IMR-90 (cell line): ENCODE data around the gene IRAK1. TPM values are rescaled to one million over a fixed set of nuclear protein-coding genes. Genes with fewer than 3 reads are reported as not detected.

ENCODE experiments used
- ATAC-seq: fragments of 200-7000 bp; cut with Tn5 transposase; 2 replicates; pipeline ENCODE4 v1.9.1; 2020; ENCODE audit warnings: low read depth, mild to moderate bottlenecking, moderate library complexity
- BruUV-seq: library from RNA; stranded (reverse); fragments of 400-500 nt; replicated peaks from 2 replicates; lab custom pipeline; 2021; lab: Mats Ljungman, UMichigan
- CTCF ChIA-PET: fragments of 300-600 bp; formaldehyde crosslinking; extraction: SDS; loops from one replicate; lab custom pipeline; 2021; ENCODE audit warnings: antibody characterized with exemption; lab: Yijun Ruan, JAX
- POLR2A ChIA-PET: fragments of 300-600 bp; sonication (Branson Sonifier 250); formaldehyde crosslinking; loops from one replicate; lab custom pipeline; 2022; ENCODE audit warnings: antibody characterized with exemption; ENCODE audit not compliant: unreplicated experiment; lab: Charles Lee
- DNase-seq: peaks from one replicate; pipeline ENCODE4 v3.0.0; 2013
- H2AFZ ChIP-seq: replicated peaks from 2 replicates; pipeline ENCODE3; 2013; ENCODE audit warnings: low read length, mild to moderate bottlenecking; ENCODE audit not compliant: poor library complexity
- H2AK5ac ChIP-seq: 2 replicates; pipeline ENCODE4 v1.6.1; 2013; ENCODE audit warnings: low read depth, low read length, inconsistent platforms
- H2AK9ac ChIP-seq: replicated peaks from 2 replicates; pipeline ENCODE3; 2013; ENCODE audit warnings: mild to moderate bottlenecking, low read depth, low read length, moderate library complexity; ENCODE audit not compliant: poor library complexity
- H2BK120ac ChIP-seq: 2 replicates; pipeline ENCODE4 v1.6.1; 2013; ENCODE audit warnings: low read depth, low read length, inconsistent platforms
- H2BK15ac ChIP-seq: 3 replicates; pipeline ENCODE4 v1.6.1; 2013; ENCODE audit warnings: low read depth, low read length, inconsistent platforms
- H2BK20ac ChIP-seq: 2 replicates; pipeline ENCODE4 v1.6.1; 2013; ENCODE audit warnings: low read depth, mild to moderate bottlenecking, inconsistent platforms, low read length, moderate library complexity
- H2BK5ac ChIP-seq: 2 replicates; pipeline ENCODE4 v1.6.1; 2013; ENCODE audit warnings: mild to moderate bottlenecking, low read depth, low read length, inconsistent platforms; ENCODE audit not compliant: poor library complexity, severe bottlenecking
- H3K14ac ChIP-seq: replicated peaks from 2 replicates; pipeline ENCODE4 v1.6.1; 2013; ENCODE audit warnings: low read depth, low read length, inconsistent platforms
- H3K18ac ChIP-seq: 2 replicates; pipeline ENCODE4 v1.6.1; 2013; ENCODE audit warnings: low read depth, low read length, control low read depth
- H3K23ac ChIP-seq: 2 replicates; pipeline ENCODE4 v1.6.1; 2013; ENCODE audit warnings: low read depth, low read length, inconsistent platforms
- H3K27ac ChIP-seq: 2 replicates; pipeline ENCODE4 v1.5.1; 2013; ENCODE audit warnings: mild to moderate bottlenecking, control low read depth, low read length; ENCODE audit not compliant: insufficient read depth
- H3K27me3 ChIP-seq: 2 replicates; pipeline ENCODE4 v1.6.1; 2013; ENCODE audit warnings: low read length; ENCODE audit not compliant: control insufficient read depth, insufficient read depth
- H3K36me3 ChIP-seq: 2 replicates; pipeline ENCODE4 v1.6.1; 2013; ENCODE audit warnings: low read length, mixed read lengths; ENCODE audit not compliant: control insufficient read depth, insufficient read depth
- H3K4ac ChIP-seq: 2 replicates; pipeline ENCODE4 v1.6.1; 2013; ENCODE audit warnings: low read depth, low read length, inconsistent platforms
- H3K4me1 ChIP-seq: 2 replicates; pipeline ENCODE4 v1.6.1; 2013; ENCODE audit warnings: low read length, mixed read lengths; ENCODE audit not compliant: control insufficient read depth, insufficient read depth
- H3K4me2 ChIP-seq: 2 replicates; pipeline ENCODE4 v1.6.1; 2013; ENCODE audit warnings: low read depth, mild to moderate bottlenecking, control low read depth, low read length, moderate library complexity
- H3K4me3 ChIP-seq: 2 replicates; pipeline ENCODE4 v1.5.1; 2013; ENCODE audit warnings: low read depth, mild to moderate bottlenecking, control low read depth, low read length, moderate library complexity; ENCODE audit not compliant: insufficient read depth
- H3K56ac ChIP-seq: 2 replicates; pipeline ENCODE4 v1.6.1; 2013; ENCODE audit warnings: low read length, inconsistent platforms; ENCODE audit not compliant: insufficient read depth; ENCODE audit errors: extremely low read depth
- H3K79me1 ChIP-seq, 2 experiments: 2 replicates each; pipeline ENCODE4 v1.6.1; 2013; ENCODE audit warnings: low read length in 2 of 2, inconsistent platforms in 1 of 2, low read depth in 1 of 2
- H3K9ac ChIP-seq: 2 replicates; pipeline ENCODE4 v1.6.1; 2013; ENCODE audit warnings: low read depth, low read length, control low read depth
- H3K9me1 ChIP-seq: 2 replicates; pipeline ENCODE4 v1.6.1; 2013; ENCODE audit warnings: low read length, inconsistent platforms; ENCODE audit not compliant: insufficient read depth
- H3K9me3 ChIP-seq: 2 replicates; pipeline ENCODE4 v1.6.1; 2013; ENCODE audit warnings: low read length; ENCODE audit not compliant: control insufficient read depth, insufficient read depth
- H4K20me1 ChIP-seq: 2 replicates; pipeline ENCODE4 v1.6.1; 2013; ENCODE audit warnings: low read length, inconsistent platforms; ENCODE audit not compliant: insufficient read depth
- H4K5ac ChIP-seq: 2 replicates; pipeline ENCODE4 v1.6.1; 2013; ENCODE audit warnings: mild to moderate bottlenecking, low read depth, low read length, control low read depth
- H4K8ac ChIP-seq, 2 experiments: 2 replicates each; pipeline ENCODE4 v1.6.1; 2013; ENCODE audit warnings: low read depth in 2 of 2, low read length in 2 of 2, control low read depth in 1 of 2, inconsistent platforms in 1 of 2
- H4K91ac ChIP-seq: 2 replicates; pipeline ENCODE4 v1.6.1; 2013; ENCODE audit warnings: low read depth, low read length, inconsistent platforms; ENCODE audit not compliant: insufficient read depth
- BHLHE40 ChIP-seq: fragments of 150-350 bp; IDR thresholded peaks from 2 replicates; pipeline ENCODE4 v1.6.1; 2016; ENCODE audit warnings: mild to moderate bottlenecking, low read depth, low read length
- CEBPB ChIP-seq: IDR thresholded peaks from 2 replicates; pipeline ENCODE4 v1.6.1; 2012; ENCODE audit warnings: low read depth, low read length, improper control_type of control experiment
- CHD1 ChIP-seq: IDR thresholded peaks from 2 replicates; pipeline ENCODE4 v1.6.1; 2012; ENCODE audit warnings: low read depth, low read length, improper control_type of control experiment
- FOS ChIP-seq: fragments of 150-350 bp; IDR thresholded peaks from 2 replicates; pipeline ENCODE4 v1.6.1; 2016; ENCODE audit warnings: low read depth, low read length
- MAFK ChIP-seq: IDR thresholded peaks from 2 replicates; pipeline ENCODE4 v1.6.1; 2012; ENCODE audit warnings: low read depth, low read length, improper control_type of control experiment
- MAZ ChIP-seq: IDR thresholded peaks from 2 replicates; pipeline ENCODE4 v1.6.1; 2012; ENCODE audit warnings: low read depth, mild to moderate bottlenecking, low read length, improper control_type of control experiment, moderate library complexity, borderline replicate concordance
- MXI1 ChIP-seq: IDR thresholded peaks from 2 replicates; pipeline ENCODE4 v1.6.1; 2012; ENCODE audit warnings: low read depth, mild to moderate bottlenecking, low read length, moderate library complexity, borderline replicate concordance
- NFE2L2 ChIP-seq: fragments of 150-350 bp; IDR thresholded peaks from 2 replicates; pipeline ENCODE4 v1.6.1; 2016; ENCODE audit warnings: low read depth, mild to moderate bottlenecking, low read length
- POLR2A ChIP-seq: IDR thresholded peaks from 2 replicates; pipeline ENCODE4 v1.6.1; 2012; ENCODE audit warnings: mild to moderate bottlenecking, low read depth, low read length
- RAD21 ChIP-seq: IDR thresholded peaks from 2 replicates; pipeline ENCODE4 v1.6.1; 2012; ENCODE audit warnings: low read length, improper control_type of control experiment
- RCOR1 ChIP-seq: IDR thresholded peaks from 2 replicates; pipeline ENCODE4 v1.6.1; 2012; ENCODE audit warnings: mild to moderate bottlenecking, low read length, improper control_type of control experiment; ENCODE audit not compliant: insufficient replicate concordance
- RFX5 ChIP-seq: IDR thresholded peaks from 2 replicates; pipeline ENCODE4 v1.8.0; 2012; ENCODE audit warnings: low read depth, mild to moderate bottlenecking, low read length, moderate library complexity
- SMC3 ChIP-seq: fragments of 150-350 bp; IDR thresholded peaks from 2 replicates; pipeline ENCODE4 v1.6.1; 2016; ENCODE audit warnings: low read depth, mild to moderate bottlenecking, antibody characterized with exemption, low read length, moderate library complexity
- WGBS, 2 experiments: methylation state at CpG; one replicate each; pipeline versions ENCODE4 v1.1.5 to v1.1.7; 2013; ENCODE audit warnings: missing lambda C conversion rate in 2 of 2; ENCODE audit not compliant: insufficient read length in 1 of 2; ENCODE audit errors: extremely low coverage in 2 of 2; 5-methylcytosine and 5-hydroxymethylcytosine counted together
- dilution Hi-C: fragments of 300-500 bp; cut with HindIII; formaldehyde crosslinking; loops from one replicate; pipeline ENCODE4 v1.14.3; 2018; ENCODE audit warnings: low sequenced_read_pairs; ENCODE audit not compliant: unreplicated experiment
- in situ Hi-C: fragments of 300-500 bp; cut with MboI; formaldehyde crosslinking; loops from 3 replicates; pipeline ENCODE4 v1.14.3; 2019; ENCODE audit warnings: low sequenced_read_pairs, inconsistent platforms, mixed read lengths
- intact Hi-C: fragments of 100-400 bp; cut with micrococcal nuclease; formaldehyde crosslinking; loops from 2 replicates; pipeline ENCODE4 v1.10.0; 2022
- polyA plus RNA-seq, 3 experiments: library from polyadenylated mRNA; depleted of rRNA; stranded (reverse); fragments of >200 nt; gene quantifications; 2 replicates each; pipeline ENCODE4 v1.2.3, GENCODE V29; 2012; ENCODE audit warnings: low replicate concordance in 1 of 3
- total RNA-seq: library from RNA; depleted of rRNA; stranded (reverse); fragments of >200 nt; gene quantifications from 2 replicates; pipeline ENCODE4 v1.2.3, GENCODE V29; 2012
- TF ChIP-seq, protein P1 (sequence below): fragments of 150-350 bp; IDR thresholded peaks from 2 replicates; pipeline ENCODE4 v1.6.1; 2016; ENCODE audit warnings: low read depth, mild to moderate bottlenecking, low read length, moderate library complexity, borderline replicate concordance
- TF ChIP-seq, protein P2 (sequence below): conservative IDR thresholded peaks from 2 replicates; pipeline ENCODE4 v1.5.1; 2012; ENCODE audit warnings: mild to moderate bottlenecking, low read depth, low read length, improper control_type of control experiment
- TF ChIP-seq, protein P3 (sequence below): fragments of 150-350 bp; IDR thresholded peaks from 2 replicates; pipeline ENCODE4 v1.6.1; 2017; ENCODE audit warnings: mild to moderate bottlenecking, antibody characterized with exemption, low read length, low read depth

The IRAK1 gene
- total and polyA plus RNA-seq, 2 of the 4 experiments (the other 2 are of a cell fraction), result 33.3 to 50.2 TPM

DNA sequence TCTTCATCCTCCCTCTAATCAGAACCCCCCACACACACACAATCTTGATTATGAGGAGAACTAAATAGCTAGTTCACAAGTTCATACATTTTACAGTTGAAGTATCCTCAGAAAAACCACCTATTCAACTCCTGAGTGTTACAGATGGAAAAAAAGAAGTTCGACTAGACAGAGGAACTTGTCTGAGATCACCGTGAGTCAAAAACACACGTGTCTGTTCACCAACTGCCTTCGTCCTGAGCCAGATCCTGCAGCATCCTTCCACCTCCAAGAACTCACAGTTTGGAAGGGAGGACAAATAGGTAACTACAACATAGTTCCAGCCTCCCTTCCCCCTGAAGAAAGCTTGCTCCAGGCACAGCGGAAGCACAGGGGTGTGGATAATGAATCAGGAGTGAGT, 19.0 kb upstream of the IRAK1 start:
- Histone ChIP-seq H3K27ac (no peak overlapping the region), H3K9me1 (peaks cover 13% of the 10 kb centered on the region), H2BK5ac (no peak overlapping the region), H4K20me1 (peaks cover 31% of the 10 kb centered on the region), H2BK15ac (no peak overlapping the region), H2BK20ac (no peak overlapping the region), H4K91ac (no peak overlapping the region), H3K14ac (no peak overlapping the region), H2AFZ (no peak overlapping the region), H3K4ac (no peak overlapping the region), H3K4me1 (peaks cover 19% of the 10 kb centered on the region), H3K27me3 (no peaks in the 10 kb centered on the region), H3K23ac (no peak overlapping the region), H2AK9ac (no peak overlapping the region), H3K9me3 (no peaks in the 10 kb centered on the region), H4K8ac (no peak overlapping the region), H2AK5ac (no peak overlapping the region), H3K56ac (no peak overlapping the region), H3K36me3 (peaks cover 2% of the 10 kb centered on the region; the same call in 1 of the 2 replicates), H3K18ac (no peak overlapping the region), H3K79me1 (peaks cover 10 to 60% of the 10 kb centered on the region in 2 experiments), H3K9ac (no peak overlapping the region), H3K4me3 (no peak overlapping the region), H2BK120ac (no peak overlapping the region), H3K4me2 (no peak overlapping the region), H4K5ac (no peak overlapping the region)
- intact Hi-C loops (no loop called here), in situ Hi-C loops (no loop called here), dilution Hi-C loops (no loop called here)
- no TSS peak for BruUV-seq
- ATAC-seq (no peak), DNase-seq (no peak)
- ChIA-PET CTCF (no interaction called here), POLR2A (no interaction called here)
- no CpG with 5 or more reads among the region's 5 CpGs for WGBS, 2 experiments
- no peak for TF ChIP-seq MAFK
- TF ChIP-seq RCOR1, result no peak
- TF ChIP-seq MAZ, result no peak
- TF ChIP-seq POLR2A, result no peak
- no peak for TF ChIP-seq RFX5
- TF ChIP-seq FOS, result no peak
- TF ChIP-seq, protein P1, sequence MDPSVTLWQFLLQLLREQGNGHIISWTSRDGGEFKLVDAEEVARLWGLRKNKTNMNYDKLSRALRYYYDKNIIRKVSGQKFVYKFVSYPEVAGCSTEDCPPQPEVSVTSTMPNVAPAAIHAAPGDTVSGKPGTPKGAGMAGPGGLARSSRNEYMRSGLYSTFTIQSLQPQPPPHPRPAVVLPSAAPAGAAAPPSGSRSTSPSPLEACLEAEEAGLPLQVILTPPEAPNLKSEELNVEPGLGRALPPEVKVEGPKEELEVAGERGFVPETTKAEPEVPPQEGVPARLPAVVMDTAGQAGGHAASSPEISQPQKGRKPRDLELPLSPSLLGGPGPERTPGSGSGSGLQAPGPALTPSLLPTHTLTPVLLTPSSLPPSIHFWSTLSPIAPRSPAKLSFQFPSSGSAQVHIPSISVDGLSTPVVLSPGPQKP, result no peak
- no peak for TF ChIP-seq MXI1
- TF ChIP-seq SMC3, result no peak
- no peak for TF ChIP-seq BHLHE40
- TF ChIP-seq CEBPB, result no peak
- TF ChIP-seq RAD21, result no peak
- TF ChIP-seq CHD1, result no peak
- TF ChIP-seq, protein P2, sequence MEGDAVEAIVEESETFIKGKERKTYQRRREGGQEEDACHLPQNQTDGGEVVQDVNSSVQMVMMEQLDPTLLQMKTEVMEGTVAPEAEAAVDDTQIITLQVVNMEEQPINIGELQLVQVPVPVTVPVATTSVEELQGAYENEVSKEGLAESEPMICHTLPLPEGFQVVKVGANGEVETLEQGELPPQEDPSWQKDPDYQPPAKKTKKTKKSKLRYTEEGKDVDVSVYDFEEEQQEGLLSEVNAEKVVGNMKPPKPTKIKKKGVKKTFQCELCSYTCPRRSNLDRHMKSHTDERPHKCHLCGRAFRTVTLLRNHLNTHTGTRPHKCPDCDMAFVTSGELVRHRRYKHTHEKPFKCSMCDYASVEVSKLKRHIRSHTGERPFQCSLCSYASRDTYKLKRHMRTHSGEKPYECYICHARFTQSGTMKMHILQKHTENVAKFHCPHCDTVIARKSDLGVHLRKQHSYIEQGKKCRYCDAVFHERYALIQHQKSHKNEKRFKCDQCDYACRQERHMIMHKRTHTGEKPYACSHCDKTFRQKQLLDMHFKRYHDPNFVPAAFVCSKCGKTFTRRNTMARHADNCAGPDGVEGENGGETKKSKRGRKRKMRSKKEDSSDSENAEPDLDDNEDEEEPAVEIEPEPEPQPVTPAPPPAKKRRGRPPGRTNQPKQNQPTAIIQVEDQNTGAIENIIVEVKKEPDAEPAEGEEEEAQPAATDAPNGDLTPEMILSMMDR, result no peak
- no peak for TF ChIP-seq NFE2L2
- TF ChIP-seq, protein P3, sequence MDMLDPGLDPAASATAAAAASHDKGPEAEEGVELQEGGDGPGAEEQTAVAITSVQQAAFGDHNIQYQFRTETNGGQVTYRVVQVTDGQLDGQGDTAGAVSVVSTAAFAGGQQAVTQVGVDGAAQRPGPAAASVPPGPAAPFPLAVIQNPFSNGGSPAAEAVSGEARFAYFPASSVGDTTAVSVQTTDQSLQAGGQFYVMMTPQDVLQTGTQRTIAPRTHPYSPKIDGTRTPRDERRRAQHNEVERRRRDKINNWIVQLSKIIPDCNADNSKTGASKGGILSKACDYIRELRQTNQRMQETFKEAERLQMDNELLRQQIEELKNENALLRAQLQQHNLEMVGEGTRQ, result no peak
